NCI-H2196 (cell line): Measurements from ENCODE around the gene UHRF2.
"Not testable (repeated sequence)": the region's sequence is repeated elsewhere in the genome, so short reads cannot be mapped to it uniquely, and the experiment has no call there.

Experiments
- DNase-seq: peaks from one replicate; lab custom pipeline; 2025; ENCODE audit not compliant: unreplicated experiment; lab: John Stamatoyannopoulos, UW

UHRF2 gene

GRCh38 chr9:6484210-6484609 lies 71.2 kb downstream of the UHRF2 start:
- no peak for DNase-seq

GRCh38 chr9:6488395-6488794 lies 75.4 kb downstream of the UHRF2 start:
- no peak for DNase-seq

- no peak for DNase-seq
Measured at GRCh38 chr9:6489099-6489498, 76.1 kb downstream of the UHRF2 start.

DNA sequence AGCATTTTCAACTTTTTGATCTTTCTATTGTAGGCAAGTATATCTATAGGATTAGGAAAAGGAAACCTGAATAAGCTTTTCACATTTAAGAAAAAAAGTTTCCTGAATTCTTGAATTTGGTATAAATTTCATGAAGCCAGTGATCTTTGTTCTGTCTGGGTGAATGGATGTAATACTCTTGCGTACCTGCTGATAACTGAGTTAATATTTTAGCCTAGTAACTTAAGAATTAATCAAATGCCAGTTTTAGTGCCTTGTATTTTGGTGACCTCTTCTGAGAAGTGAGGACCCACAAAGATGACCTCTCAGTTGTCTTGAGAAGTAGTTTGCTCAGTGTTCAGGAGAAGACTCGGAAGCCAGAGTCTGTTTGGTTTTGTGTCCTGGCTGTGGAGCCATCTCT lies 77.9 kb downstream of the UHRF2 start:
- no peak for DNase-seq

GRCh38 chr9:6495466-6495865 lies 82.5 kb downstream of the UHRF2 start:
- no peak for DNase-seq

DNA sequence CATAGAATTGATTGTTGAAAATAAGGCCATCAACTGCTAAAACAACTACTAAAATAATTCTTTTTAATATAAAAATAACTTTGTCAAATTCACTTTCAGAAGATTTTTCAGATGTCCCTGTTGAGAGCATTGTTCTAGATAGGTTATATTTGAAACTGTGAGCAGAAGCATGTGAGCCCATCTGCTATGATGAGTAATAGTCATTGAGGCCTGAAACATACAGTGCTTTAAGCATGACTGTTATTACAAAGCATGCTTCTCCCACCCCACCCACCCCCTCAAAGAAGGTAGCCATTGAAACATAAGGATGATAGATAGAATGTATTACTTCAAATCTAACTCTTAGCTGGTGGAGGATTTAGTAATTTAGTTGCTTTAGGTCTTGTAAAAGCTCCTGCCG lies 86.0 kb downstream of the UHRF2 start:
- no peak for DNase-seq

DNA sequence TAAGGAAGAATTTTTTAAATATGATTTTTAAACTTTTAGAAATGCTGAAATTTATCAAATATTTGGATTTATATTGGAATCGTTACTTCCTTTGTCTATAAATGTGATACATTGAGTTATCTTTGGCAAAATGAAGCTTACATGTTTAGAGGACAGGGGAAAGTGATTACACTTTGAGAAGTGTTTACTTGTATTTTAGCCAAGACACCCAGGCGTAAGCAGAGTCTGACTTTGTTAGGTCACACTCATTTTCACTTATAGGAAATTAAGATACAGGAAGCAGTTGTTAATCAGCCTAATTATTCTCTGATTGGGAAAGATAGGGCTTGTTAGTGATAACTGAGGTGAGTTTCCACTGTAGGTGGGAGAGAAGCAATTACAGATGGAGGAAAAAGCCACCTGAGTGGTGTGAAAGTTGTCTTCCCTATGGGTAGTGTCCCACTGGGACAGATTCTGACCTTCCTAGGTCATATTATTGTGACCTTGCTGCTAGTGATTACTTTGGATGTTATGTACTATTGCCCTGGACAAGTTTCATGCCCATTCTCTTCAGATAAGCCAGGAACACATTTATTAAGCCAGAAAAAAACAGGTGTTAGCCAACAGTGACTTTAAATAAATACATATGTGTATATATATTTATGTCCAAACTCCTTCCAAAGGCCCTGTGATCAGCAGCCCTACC lies 88.7 kb downstream of the UHRF2 start:
- DNase-seq: no peak

DNA sequence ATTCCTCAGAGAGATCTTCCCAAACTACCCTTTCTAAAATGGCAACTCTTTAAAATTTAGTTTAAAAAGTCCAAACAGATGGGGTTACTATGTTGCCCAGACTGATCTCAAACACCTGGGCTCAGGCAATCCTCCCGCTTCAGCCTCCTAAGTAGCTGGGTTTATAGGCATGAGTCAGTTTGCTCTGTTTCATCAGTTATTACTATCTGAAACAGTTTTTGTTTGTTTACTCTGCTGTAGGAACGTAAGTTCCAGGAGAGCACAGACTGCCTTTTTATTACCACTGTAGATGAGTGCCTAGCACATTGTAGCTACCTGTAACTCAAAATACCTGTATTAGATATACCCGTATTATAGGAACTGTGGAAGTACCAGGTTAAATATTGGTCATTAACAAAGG lies 89.4 kb downstream of the UHRF2 start:
- DNase-seq: no peak

DNA sequence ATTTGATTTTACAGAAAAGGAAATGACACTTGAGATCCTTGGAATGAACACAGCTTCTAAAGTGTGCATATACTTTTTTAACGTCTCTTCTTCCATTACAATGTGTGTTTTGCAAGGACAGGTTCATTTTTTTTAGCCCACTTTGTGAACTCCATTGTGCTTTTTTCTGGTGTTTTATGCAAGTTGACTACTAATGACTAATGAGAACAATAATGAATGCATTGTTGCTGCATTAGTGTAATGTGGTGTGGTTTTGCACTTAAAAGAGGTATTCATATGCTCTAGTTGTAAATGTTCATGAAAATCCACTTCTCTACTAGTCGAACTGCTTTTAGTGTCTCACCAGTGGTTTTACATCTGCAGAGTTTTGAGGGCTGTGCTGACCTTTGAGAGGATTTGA lies 93.6 kb downstream of the UHRF2 start:
- no peak for DNase-seq

DNA sequence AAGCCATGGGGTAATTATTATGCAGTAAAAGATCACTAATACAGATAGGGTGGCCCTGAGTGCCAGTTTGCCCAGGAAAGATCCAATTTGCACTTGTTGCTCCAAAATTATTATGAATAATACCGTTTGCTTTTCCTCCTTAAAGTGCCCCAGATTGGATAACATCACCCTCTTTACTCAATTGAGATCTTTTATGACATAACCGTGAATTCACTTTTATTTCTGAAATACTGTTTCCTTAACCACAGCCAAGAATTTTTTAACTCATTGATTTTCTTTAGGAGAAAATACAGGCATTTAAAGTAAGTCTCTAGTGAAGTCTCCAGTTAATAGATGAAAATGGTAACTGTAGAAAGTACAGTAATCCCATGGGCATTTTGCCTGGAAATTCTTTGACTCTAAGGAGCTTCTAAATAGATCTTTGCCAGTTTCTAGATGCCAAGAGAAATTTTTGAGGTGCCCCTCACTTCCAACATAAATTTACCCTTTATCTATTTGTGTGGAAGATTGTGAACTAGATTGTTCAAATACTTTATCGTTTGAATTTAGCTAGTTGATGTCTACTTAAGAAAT lies 99.2 kb downstream of the UHRF2 start:
- DNase-seq: no peak

GRCh38 chr9:6522263-6522662 lies 109.3 kb downstream of the UHRF2 start:
- no peak for DNase-seq

DNA sequence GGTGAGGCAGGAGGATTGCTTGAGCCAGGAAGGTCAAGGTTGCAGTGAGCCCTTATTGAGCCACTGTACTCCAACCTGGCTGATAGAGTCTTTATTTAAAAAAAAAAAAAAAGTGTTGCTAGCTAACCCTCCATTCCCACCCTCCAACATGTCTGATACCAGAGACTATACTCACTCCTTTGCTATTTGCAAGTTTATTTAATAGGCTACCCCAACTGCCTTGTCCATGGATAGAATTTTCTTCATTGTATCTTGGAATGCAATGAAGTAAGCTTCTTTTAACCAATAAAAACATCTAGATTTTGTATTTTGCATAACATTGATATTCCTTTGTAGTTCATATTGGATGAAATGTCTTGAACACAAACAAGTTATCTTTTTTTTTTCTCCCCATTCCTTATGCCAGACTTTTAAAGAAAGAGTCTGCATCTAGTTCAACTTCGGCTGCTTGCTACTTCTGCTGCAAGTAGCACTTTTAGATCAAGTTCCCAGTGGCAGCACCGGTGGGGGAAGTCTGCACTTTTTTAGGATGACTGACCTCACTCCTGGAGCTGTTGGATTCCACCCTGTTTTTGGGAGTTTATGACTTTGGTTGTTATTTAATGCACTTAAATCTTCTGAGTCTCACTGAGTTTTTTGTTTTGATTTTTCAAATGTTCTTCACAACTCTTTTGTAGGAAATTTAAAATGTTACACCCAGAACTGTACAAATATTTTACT lies 112.5 kb downstream of the UHRF2 start:
- DNase-seq: no peak

DNA sequence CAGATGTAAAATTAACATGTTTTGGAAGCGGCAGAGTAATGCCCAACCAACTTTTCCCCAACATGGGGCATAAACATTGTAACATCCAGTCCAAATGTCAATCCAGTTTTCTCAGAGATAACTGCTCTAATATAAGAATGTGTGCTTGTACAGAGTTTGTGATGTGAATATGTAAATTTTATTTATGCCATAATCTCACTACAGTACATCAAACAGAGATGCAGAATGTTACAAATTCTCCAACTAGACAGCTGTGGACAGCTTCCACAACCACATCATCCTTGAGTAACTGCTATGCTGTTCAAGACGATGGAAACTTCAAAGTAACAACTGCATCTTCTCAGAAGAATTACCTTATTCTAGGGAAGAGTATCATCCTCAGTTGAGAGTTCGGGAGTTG lies 122.6 kb downstream of the UHRF2 start:
- DNase-seq: no peak

DNA sequence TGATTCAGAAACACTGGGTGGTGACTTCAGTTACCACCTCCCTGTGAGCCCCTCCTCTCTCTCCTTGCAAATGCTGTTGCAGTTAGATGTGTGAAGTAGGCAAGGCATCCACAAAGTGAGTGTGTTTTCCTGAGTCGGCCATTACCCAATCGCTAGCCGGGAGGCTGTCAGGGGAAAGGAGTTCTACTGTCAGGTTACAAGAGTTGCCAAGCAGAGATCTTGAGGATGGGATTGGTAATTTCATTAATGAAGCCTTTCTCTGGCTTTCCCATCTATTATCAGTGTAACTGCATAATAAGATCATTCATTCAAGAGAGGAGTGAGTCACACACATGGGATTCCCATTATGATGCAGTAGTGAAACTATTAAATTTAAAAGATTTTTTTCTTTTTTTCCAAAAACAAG lies 125.7 kb downstream of the UHRF2 start:
- no peak for DNase-seq

DNA sequence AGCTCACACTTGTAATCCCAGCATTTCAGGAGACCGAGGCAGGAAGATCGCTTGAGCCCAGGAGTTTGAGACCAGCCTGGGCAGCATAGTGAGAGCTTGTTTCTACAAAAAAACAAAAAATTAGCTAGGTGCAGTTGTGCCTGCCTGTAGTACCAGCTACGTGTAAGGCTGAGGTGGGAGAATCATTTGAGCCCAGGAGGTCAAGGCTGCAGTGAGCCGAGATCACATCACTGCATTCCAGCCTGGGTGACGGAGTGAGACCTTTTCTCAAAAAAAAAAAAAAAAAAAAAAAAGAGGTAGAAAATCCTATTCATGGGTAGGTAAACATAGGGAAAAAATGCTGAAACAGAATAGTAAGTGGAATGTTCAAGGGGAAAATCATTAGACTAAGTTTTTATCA lies 129.6 kb downstream of the UHRF2 start:
- not testable (repeated sequence) for DNase-seq

GRCh38 chr9:6543204-6543603 lies 130.2 kb downstream of the UHRF2 start:
- no peak for DNase-seq

GRCh38 chr9:6545017-6545691 lies 132.2 kb downstream of the UHRF2 start:
- no peak for DNase-seq

DNA sequence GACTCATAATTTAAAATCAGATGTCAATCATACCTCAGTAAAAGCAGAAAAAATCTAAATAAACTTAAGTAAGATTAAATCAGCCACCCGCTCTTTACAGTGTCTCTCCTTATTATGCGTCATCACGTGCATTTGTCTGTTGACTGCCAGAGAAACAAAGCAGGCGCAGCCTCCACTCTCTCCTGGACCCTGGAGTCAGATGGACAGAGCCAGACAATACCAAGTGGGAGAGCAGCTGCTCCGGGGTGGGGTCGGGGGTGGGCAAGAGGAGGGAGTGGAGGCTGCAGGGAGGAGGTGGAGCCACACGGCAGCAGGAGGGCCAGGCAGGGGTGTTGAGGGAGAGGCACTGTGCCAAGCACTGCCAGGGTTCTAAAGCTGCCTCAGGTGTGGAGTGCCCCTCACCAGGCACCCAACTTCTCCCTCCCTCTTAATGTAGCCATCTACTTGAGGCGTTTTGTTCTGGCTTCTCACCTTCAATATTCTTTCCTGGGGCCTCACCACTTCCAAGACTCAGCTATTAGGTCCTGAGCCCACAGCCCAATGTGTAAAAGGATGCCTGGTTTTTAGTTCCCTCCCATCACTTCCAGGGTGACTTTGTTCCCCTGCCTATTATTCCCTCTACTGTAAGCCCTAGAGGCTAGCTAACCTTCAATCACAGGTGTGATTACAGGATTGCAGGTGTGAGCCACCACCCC lies 136.3 kb downstream of the UHRF2 start:
- peak; percentile 51 for DNase-seq

DNA sequence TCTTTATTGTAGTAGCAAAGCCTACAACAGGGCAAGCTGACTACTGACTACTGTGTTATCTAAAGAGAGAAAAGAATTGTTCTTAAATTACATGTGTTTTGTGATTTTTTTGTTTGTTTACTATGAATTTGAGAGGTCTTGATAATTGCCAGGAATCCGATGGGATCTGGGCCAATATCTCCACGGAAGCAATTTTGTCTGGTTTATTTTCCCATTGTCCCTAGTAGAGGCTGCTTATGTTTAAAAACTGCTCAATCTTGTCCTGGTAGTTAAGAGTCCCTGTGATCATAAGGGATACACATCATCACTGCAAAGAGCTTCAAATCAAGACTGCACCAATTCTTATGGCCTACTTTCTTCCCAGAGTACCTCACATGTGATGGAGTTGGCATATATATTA lies 138.1 kb downstream of the UHRF2 start:
- DNase-seq: peak; percentile 78

DNA sequence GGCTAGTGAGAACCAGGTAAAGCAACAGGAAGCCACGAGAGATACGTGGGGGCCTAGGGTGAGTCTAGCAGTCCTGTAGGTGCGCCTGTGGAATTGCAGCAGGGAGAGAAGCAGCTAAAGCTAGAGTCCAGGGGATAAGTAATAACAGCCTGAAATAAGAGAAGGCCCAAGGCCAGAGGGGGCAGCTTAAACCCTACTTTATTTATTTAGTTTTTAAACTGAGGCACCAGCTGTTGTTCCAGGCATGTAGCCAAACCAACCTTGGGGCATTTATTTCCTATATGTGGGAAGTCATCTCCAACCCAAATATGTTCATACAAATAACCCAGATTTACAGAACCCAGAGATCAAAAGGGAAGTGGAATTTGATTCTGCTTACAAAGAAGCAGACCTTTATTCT lies 139.0 kb downstream of the UHRF2 start:
- DNase-seq: peak; percentile 95

GRCh38 chr9:6552498-6553121 lies 139.6 kb downstream of the UHRF2 start:
- DNase-seq: peak; percentile 49
